HepG2 (cell line): ENCODE results near the gene KHK. TPM values are rescaled to one million over a fixed set of nuclear protein-coding genes. Genes with fewer than 3 reads are reported as not detected.
"Not testable (repeated sequence)": the region's sequence is repeated elsewhere in the genome, so short reads cannot be mapped to it uniquely, and the experiment has no call there.

Source experiments
- ATAC-seq: fragments of 200-7000 bp; cut with Tn5 transposase; 3 replicates; pipeline ENCODE4 v1.9.1; 2020; ENCODE audit warnings: mild to moderate bottlenecking, moderate library complexity
- BruUV-seq: library from RNA; stranded (reverse); fragments of 400-500 nt; replicated peaks from 2 replicates; lab custom pipeline; 2021; lab: Mats Ljungman, UMichigan
- CTCF ChIA-PET: fragments of 300-600 bp; formaldehyde crosslinking; extraction: SDS; loops from one replicate; lab custom pipeline; 2021; ENCODE audit warnings: low total read pairs, inconsistent platforms, low intra/inter-chr PET ratio; lab: Yijun Ruan, JAX
- POLR2A ChIA-PET: fragments of 350-600 bp; sonication (Branson Sonifier 250); formaldehyde crosslinking; loops from one replicate; lab custom pipeline; 2020; ENCODE audit warnings: antibody characterized with exemption, inconsistent platforms; lab: Yijun Ruan, JAX
- DNase-seq: peaks from one replicate; pipeline ENCODE4 v3.0.0-alpha.2; 2015; ENCODE audit warnings: low spot score
- FAIRE-seq: peaks from 3 replicates; lab custom pipeline; 2011; peaks lifted over from hg19 to GRCh38; lab: Jason Lieb, UNC
- H2AFZ ChIP-seq: one replicate; pipeline ENCODE4 v1.6.1; 2011; ENCODE audit warnings: low read length, inconsistent platforms
- H3K27ac ChIP-seq: fragments of 300-600 bp; 3 replicates; pipeline ENCODE4 v1.8.0; 2011; ENCODE audit warnings: mixed run types, mild to moderate bottlenecking, mixed read lengths, low read length, inconsistent platforms; ENCODE audit not compliant: insufficient read depth; ENCODE audit errors: extremely low read length
- H3K27me3 ChIP-seq, 2 experiments: fragments of 200-600 bp in 1 of 2; 2 replicates in 1 of 2; 3 replicates in 1 of 2; pipeline versions ENCODE4 v1.6.0 to v1.8.0; 2011; ENCODE audit warnings: low read length in 2 of 2, mild to moderate bottlenecking in 2 of 2, moderate library complexity in 2 of 2, inconsistent platforms in 1 of 2; ENCODE audit not compliant: insufficient read depth in 2 of 2, control insufficient read depth in 1 of 2
- H3K36me3 ChIP-seq, 2 experiments: fragments of 200-600 bp in 1 of 2; replicated peaks in 1 of 2; 2 replicates in 1 of 2; 3 replicates in 1 of 2; pipeline versions ENCODE4 v1.5.1 to v1.8.0; 2011; ENCODE audit warnings: low read length in 2 of 2, inconsistent platforms in 1 of 2; ENCODE audit not compliant: insufficient read depth in 2 of 2, control insufficient read depth in 1 of 2
- H3K4me1 ChIP-seq: 2 replicates; pipeline ENCODE4 v1.5.1; 2012; ENCODE audit warnings: low read length, inconsistent platforms; ENCODE audit not compliant: insufficient read depth
- H3K4me2 ChIP-seq: 2 replicates; pipeline ENCODE4 v1.6.0; 2011; ENCODE audit warnings: low read depth, low read length, inconsistent platforms
- H3K4me3 ChIP-seq, 3 experiments: fragments of 200-600 bp in 1 of 3; sonication (generic), shearing (Covaris generic) in 1 of 3; replicated peaks in 1 of 3; 2 replicates each; pipeline ENCODE4 v1.5.1; 2011 to 2016; ENCODE audit warnings: low read length in 3 of 3, inconsistent platforms in 2 of 3, low read depth in 2 of 3, mild to moderate bottlenecking in 2 of 3, control low read depth in 1 of 3, mixed read lengths in 1 of 3; ENCODE audit not compliant: insufficient read depth in 1 of 3
- H3K79me2 ChIP-seq: one replicate; pipeline ENCODE4 v1.6.1; 2011; ENCODE audit warnings: low read length, inconsistent platforms; ENCODE audit not compliant: insufficient read depth
- H3K9ac ChIP-seq: 2 replicates; pipeline ENCODE4 v1.6.0; 2011; ENCODE audit warnings: mild to moderate bottlenecking, low read depth, low read length, inconsistent platforms; ENCODE audit not compliant: insufficient read depth
- H3K9me3 ChIP-seq: 2 replicates; pipeline ENCODE4 v1.5.1; 2012; ENCODE audit warnings: mild to moderate bottlenecking, low read length
- H4K20me1 ChIP-seq: 2 replicates; pipeline ENCODE4 v1.6.0; 2011; ENCODE audit warnings: inconsistent platforms, mild to moderate bottlenecking, low read length, moderate library complexity; ENCODE audit not compliant: insufficient read depth
- CCAR2 ChIP-seq: fragments of 200-400 bp; formaldehyde crosslinking; optimal IDR thresholded peaks from 2 replicates; pipeline ENCODE3; 2018; ENCODE audit warnings: low read depth, mild to moderate bottlenecking, low read length, moderate library complexity
- NFYB ChIP-seq: sonication (generic); formaldehyde crosslinking; IDR thresholded peaks from 2 replicates; pipeline ENCODE4 v1.4.0; 2020; ENCODE audit warnings: missing genetic modification reagents
- NFYC ChIP-seq: IDR thresholded peaks from 2 replicates; pipeline ENCODE4 v1.6.1; 2016; ENCODE audit warnings: missing genetic modification reagents, missing compliant biosample characterization
- ZNF646 ChIP-seq: sonication (generic); formaldehyde crosslinking; IDR thresholded peaks from 2 replicates; pipeline ENCODE4 v1.9.0; 2021; ENCODE audit warnings: mild to moderate bottlenecking, missing genetic modification reagents
- WGBS: methylation state at CpG from one replicate; pipeline ENCODE4 v1.1.6; 2017; ENCODE audit warnings: low lambda C conversion rate; 5-methylcytosine and 5-hydroxymethylcytosine counted together
- in situ Hi-C: cut with HindIII; loops from 2 replicates; pipeline ENCODE4 v1.10.0; 2017; ENCODE audit warnings: low pct_unique_long_range_greater_than_20kb; ENCODE audit not compliant: extremely low pct_ligation_motif_present
- intact Hi-C: fragments of 100-400 bp; cut with micrococcal nuclease; formaldehyde crosslinking; loops from one replicate; pipeline ENCODE4 v1.10.0; 2022; ENCODE audit not compliant: unreplicated experiment
- polyA plus RNA-seq, 8 experiments: library from polyadenylated mRNA; depleted of rRNA in 3 of 8; stranded (reverse) in 7 of 8; unstranded in 1 of 8; fragments of >200 nt; fragmentation: Illumina TruSeq in 4 of 8; extraction: Trizol in 4 of 8; gene quantifications; 2 replicates each; pipeline versions ENCODE4 v1.2.1 to v1.2.3, GENCODE V29; 2011 to 2016; ENCODE audit warnings: low read depth in 4 of 8, missing spikeins in 1 of 8, mixed read lengths in 1 of 8; ENCODE audit not compliant: insufficient read depth in 1 of 8
- total RNA-seq, 5 experiments: library from RNA; depleted of rRNA; stranded (reverse); fragments of >200 nt; fragmentation: Illumina TruSeq; extraction: Trizol; gene quantifications; 2 replicates each; pipeline ENCODE4 v1.2.3, GENCODE V29; 2016; ENCODE audit warnings: low read depth in 1 of 5

The KHK gene
- total and polyA plus RNA-seq, 2 of the 13 experiments (the other 11 are each of a cell fraction or from before 2014, with no cell fraction given), result 40.9 to 99.2 TPM

- TF ChIP-seq ZNF646 (no peak), CCAR2 (no peak)
- TF ChIP-seq, all 625 proteins: peak for 0
Observed at GRCh38 chr2:27109083-27109482, 22.5 kb downstream of the KHK start (continued).

- H3K27me3 ChIP-seq, H3K79me2 ChIP-seq, H3K9ac ChIP-seq, FAIRE-seq: not testable (repeated sequence)
- peak; percentile 65 for TF ChIP-seq NFYB (CRISPR knock-in tag)
- 0 out of 2 replicates have a peak, but pooled peaks have one; percentile 53 for TF ChIP-seq NFYC (CRISPR knock-in tag)
- TF ChIP-seq, all 625 proteins: peak for 2; not testable (repeated sequence) for 623
- intact Hi-C loops, BruUV-seq, H3K9me3 ChIP-seq, H4K20me1 ChIP-seq, DNase-seq, H3K36me3 ChIP-seq, in situ Hi-C loops, H3K27ac ChIP-seq, H3K4me2 ChIP-seq, ATAC-seq, CTCF ChIA-PET, H3K4me3 ChIP-seq, H2AFZ ChIP-seq: not testable (repeated sequence)
- POLR2A ChIA-PET, result interaction anchor here (1.1 to 1.5 kb wide), 3 partner anchors 15 to 23 kb away, joined by 3 read pairs; no protein-coding TSS in a partner anchor
- peaks cover 13% of the 10 kb centered on the region; the same call in 1 of the 2 replicates for H3K4me1 ChIP-seq
- 86% methylated on average over 24 of the region's 24 CpGs for WGBS
Observed at GRCh38 chr2:27110603-27111352, 24.2 kb downstream of the KHK start.
